Naive thymus-derived CD4-positive, alpha-beta T cell (primary cell): ENCODE data around the gene HAAO. TPM values are rescaled to one million over a fixed set of nuclear protein-coding genes. Genes with fewer than 3 reads are reported as not detected.
"Not testable (repeated sequence)": the region's sequence is repeated elsewhere in the genome, so short reads cannot be mapped to it uniquely, and the experiment has no call there.

Experiments
- ATAC-seq: fragments of 150-1000 bp; cut with Tn5 transposase; 2 replicates; pipeline ENCODE4 v1.10.0; 2021; ENCODE audit warnings: mild to moderate bottlenecking, moderate library complexity
- CTCF ChIA-PET: fragments of 350-600 bp; sonication (Branson Sonifier 250); formaldehyde crosslinking; loops from one replicate; lab custom pipeline; 2021; ENCODE audit warnings: antibody characterized with exemption; lab: Charles Lee
- POLR2A ChIA-PET: fragments of 350-600 bp; sonication (Branson Sonifier 250); formaldehyde crosslinking; loops from one replicate; lab custom pipeline; 2021; ENCODE audit warnings: antibody characterized with exemption, inconsistent platforms; lab: Charles Lee
- DNase-seq, 9 donors: peaks; one replicate each; pipeline versions ENCODE4 v3.0.0 to v3.0.0-alpha.2; 2020 to 2022; ENCODE audit warnings: mixed read lengths in 1 of 9
- H3K27ac ChIP-seq: one replicate; pipeline ENCODE4 v1.7.0; 2013; ENCODE audit warnings: mild to moderate bottlenecking, low read depth, low read length, moderate library complexity
- H3K27me3 ChIP-seq, 2 donors: one replicate each; pipeline ENCODE4 v1.7.0; 2013; ENCODE audit warnings: low read length in 2 of 2, mild to moderate bottlenecking in 2 of 2, moderate library complexity in 2 of 2; ENCODE audit not compliant: control insufficient read depth in 2 of 2, insufficient read depth in 2 of 2
- H3K36me3 ChIP-seq, 3 experiments: 1 replicate in 2 of 3; 2 replicates in 1 of 3; pipeline ENCODE4 v1.7.0; 2013; ENCODE audit warnings: low read length in 3 of 3, mild to moderate bottlenecking in 3 of 3, moderate library complexity in 1 of 3; ENCODE audit not compliant: insufficient read depth in 3 of 3, control insufficient read depth in 2 of 3
- H3K4me1 ChIP-seq, 2 donors: one replicate each; pipeline ENCODE4 v1.7.0; 2013; ENCODE audit warnings: low read length in 2 of 2, mild to moderate bottlenecking in 2 of 2, moderate library complexity in 1 of 2; ENCODE audit not compliant: control insufficient read depth in 2 of 2, insufficient read depth in 2 of 2
- H3K4me3 ChIP-seq: 2 replicates; pipeline ENCODE4 v1.7.0; 2013; ENCODE audit warnings: mild to moderate bottlenecking, low read length
- H3K9me3 ChIP-seq, 3 experiments: 1 replicate in 2 of 3; 2 replicates in 1 of 3; pipeline ENCODE4 v1.7.0; 2013; ENCODE audit warnings: low read length in 3 of 3; ENCODE audit not compliant: control insufficient read depth in 2 of 3
- H3K27ac Mint-ChIP-seq, 9 donors: one replicate each; pipeline ENCODE4 v1.8.0; 2020 to 2022; ENCODE audit warnings: mixed read lengths in 9 of 9, mild to moderate bottlenecking in 8 of 9, moderate library complexity in 5 of 9, inconsistent platforms in 2 of 9
- H3K27me3 Mint-ChIP-seq, 5 donors: one replicate each; pipeline ENCODE4 v1.8.0; 2021 to 2022; ENCODE audit warnings: mixed read lengths in 5 of 5, mild to moderate bottlenecking in 1 of 5
- H3K36me3 Mint-ChIP-seq, 5 donors: one replicate each; pipeline ENCODE4 v1.8.0; 2020 to 2022; ENCODE audit warnings: mixed read lengths in 5 of 5, mild to moderate bottlenecking in 3 of 5, inconsistent platforms in 1 of 5
- H3K4me1 Mint-ChIP-seq, 7 donors: one replicate each; pipeline ENCODE4 v1.8.0; 2020 to 2022; ENCODE audit warnings: mixed read lengths in 7 of 7, mild to moderate bottlenecking in 3 of 7, inconsistent platforms in 1 of 7
- H3K4me3 Mint-ChIP-seq, 10 donors: one replicate each; pipeline ENCODE4 v1.8.0; 2020 to 2022; ENCODE audit warnings: mild to moderate bottlenecking in 10 of 10, mixed read lengths in 10 of 10, moderate library complexity in 6 of 10, inconsistent platforms in 2 of 10
- H3K9me3 Mint-ChIP-seq, 11 donors: one replicate each; pipeline ENCODE4 v1.8.0; 2020 to 2022; ENCODE audit warnings: mixed read lengths in 11 of 11, mild to moderate bottlenecking in 4 of 11, inconsistent platforms in 1 of 11, moderate library complexity in 1 of 11
- intact Hi-C, 2 donors: fragments of 100-400 bp; cut with micrococcal nuclease; formaldehyde crosslinking; loops; one replicate each; pipeline ENCODE4 v1.15.1; 2023
- polyA plus RNA-seq, 2 donors: library from polyadenylated mRNA; unstranded; fragments of 300-500 nt; fragmentation: Illumina TruSeq; gene quantifications; one replicate each; pipeline ENCODE4 v1.2.3, GENCODE V29; 2021
- total RNA-seq, 6 experiments: library from RNA in 5 of 6; stranded (reverse) in 5 of 6; gene quantifications; 1 replicate in 5 of 6; 2 replicates in 1 of 6; pipeline ENCODE4 v1.2.3 and lab custom pipeline; 2021 to 2026

The HAAO gene
- total and polyA plus RNA-seq, 7 experiments from 2014 or later, result 0.33 to 5.1 (median 1.3) TPM; not detected in 3

DNA sequence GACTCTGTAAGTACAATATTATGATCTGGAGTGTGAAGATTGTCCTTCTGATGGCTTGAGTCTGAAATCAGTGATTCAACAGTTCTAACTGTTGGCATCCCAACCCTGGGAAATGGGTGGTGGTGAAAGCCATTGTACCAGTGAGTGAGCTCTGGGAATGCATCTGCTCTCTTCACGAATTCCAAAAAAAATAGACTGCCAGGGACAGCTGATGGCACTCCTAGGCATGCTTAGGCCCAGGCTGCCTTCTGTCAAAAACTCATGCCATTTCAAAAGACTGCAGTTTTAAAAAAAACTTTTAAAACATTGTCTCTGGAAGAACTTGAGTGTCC, 48.8 kb downstream of the HAAO start:
- Histone ChIP-seq H3K36me3 (peaks cover 0 to 11% (median 0%) of the 10 kb centered on the region in 3 experiments), H3K27ac (no peak overlapping the region), H3K4me3 (no peak overlapping the region), H3K27me3 (no peaks in the 10 kb centered on the region), H3K9me3 (no peaks in the 10 kb centered on the region), H3K4me1 (no peaks in the 10 kb centered on the region)
- peaks cover 0 to 14% (median 3%) of the 10 kb centered on the region in 11 donors for H3K9me3 Mint-ChIP-seq
- peaks cover 0 to 17% (median 10%) of the 10 kb centered on the region in 7 donors for H3K4me1 Mint-ChIP-seq
- intact Hi-C loops, result no loop called here
- no peak for ATAC-seq
- no peak overlapping the region for H3K4me3 Mint-ChIP-seq
- ChIA-PET POLR2A (no interaction called here), CTCF (no interaction called here)
- no peak for DNase-seq
- H3K27me3 Mint-ChIP-seq, result no peaks in the 10 kb centered on the region
- no peak overlapping the region for H3K27ac Mint-ChIP-seq
- peaks cover 13 to 60% (median 41%) of the 10 kb centered on the region in 5 donors for H3K36me3 Mint-ChIP-seq

DNA sequence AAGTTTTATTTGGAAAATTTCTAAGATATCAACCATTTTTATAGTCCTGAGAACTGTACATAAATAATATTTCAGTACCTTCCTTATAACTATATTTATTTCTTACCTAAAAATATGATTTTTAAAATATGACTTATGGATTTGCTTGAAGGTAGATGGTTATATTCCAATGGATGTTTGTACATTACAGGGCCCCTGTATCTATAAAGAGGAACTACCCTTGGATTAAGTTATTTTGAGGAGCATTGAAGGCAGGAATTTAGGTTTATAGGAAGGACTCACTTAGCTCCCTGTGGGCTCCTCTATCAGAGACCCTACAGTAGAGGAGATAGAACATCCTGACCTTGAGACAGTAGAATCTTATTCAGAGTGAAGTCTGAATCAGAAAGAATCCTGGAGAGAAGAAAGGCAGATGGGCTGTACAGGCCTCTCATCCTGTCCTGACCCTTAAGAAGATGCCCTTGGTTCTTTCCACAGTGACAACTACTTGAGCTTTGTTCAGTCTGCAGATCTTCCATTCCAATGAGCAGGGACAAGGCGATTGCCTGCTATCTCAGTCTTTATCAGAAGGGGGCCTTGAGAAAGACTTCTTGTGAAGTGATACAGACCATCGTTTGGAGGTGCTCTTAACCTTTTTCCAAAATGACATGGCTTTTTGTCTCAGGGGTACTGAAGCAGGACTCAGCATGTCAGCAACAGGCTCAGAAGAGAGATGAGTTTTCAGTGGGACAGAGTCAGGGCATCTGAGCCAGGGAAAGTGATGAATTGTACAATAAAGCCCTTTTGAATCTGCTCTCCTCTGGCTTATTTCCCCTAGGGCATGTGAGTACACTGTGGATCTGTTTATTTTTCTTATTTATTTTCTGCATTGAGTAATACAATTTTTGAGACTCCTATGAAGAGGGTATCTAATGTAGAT, 49.4 kb downstream of the HAAO start:
- CTCF ChIA-PET, result interaction anchor here (0.7 kb wide), 1 partner anchor 79 kb away, joined by 3 read pairs; no protein-coding TSS in a partner anchor
- Mint-ChIP-seq H3K27ac (peak overlapping the region in 1 of 9 donors; percentile 6), H3K4me3 (no peak overlapping the region), H3K36me3 (peaks cover 13 to 61% (median 48%) of the 10 kb centered on the region in 5 donors), H3K4me1 (peaks cover 0 to 17% (median 10%) of the 10 kb centered on the region in 7 donors), H3K27me3 (no peaks in the 10 kb centered on the region), H3K9me3 (peaks cover 0 to 17% (median 4%) of the 10 kb centered on the region in 11 donors)
- ATAC-seq, result no peak
- intact Hi-C loops, result no loop called here
- H3K27me3 ChIP-seq, result no peaks in the 10 kb centered on the region
- no peaks in the 10 kb centered on the region for H3K4me1 ChIP-seq
- DNase-seq, result no peak
- H3K4me3 ChIP-seq, result no peak overlapping the region
- POLR2A ChIA-PET, result no interaction called here
- H3K36me3 ChIP-seq, result peaks cover 0 to 13% (median 0%) of the 10 kb centered on the region in 3 experiments
- no peaks in the 10 kb centered on the region for H3K9me3 ChIP-seq
- H3K27ac ChIP-seq, result no peak overlapping the region

DNA sequence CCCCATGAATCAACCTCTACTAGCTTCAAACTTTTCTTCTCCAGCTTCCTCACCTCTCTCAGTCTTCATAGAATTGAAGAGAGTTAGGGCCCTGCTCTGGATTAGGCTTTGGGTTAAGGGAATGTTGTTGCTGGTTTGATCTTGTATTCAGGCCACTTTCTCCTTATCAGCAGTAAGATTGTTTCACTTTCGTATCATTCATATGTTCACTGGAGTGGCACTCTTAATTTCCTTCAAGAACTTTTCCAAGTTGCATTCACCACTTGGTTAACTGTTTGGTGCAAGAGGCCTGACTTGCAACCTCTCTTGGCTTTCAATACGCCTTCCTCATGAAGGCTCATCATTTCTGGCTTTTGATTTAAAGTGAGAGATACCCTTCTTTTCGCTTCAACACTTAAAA, 51.2 kb downstream of the HAAO start:
- Mint-ChIP-seq H3K27me3 (no peaks in the 10 kb centered on the region), H3K9me3 (peaks cover 0 to 26% (median 10%) of the 10 kb centered on the region in 11 donors), H3K27ac (peak overlapping the region in 4 of 9 donors; percentile 5 to 43 (median 31)), H3K36me3 (peaks cover 18 to 70% (median 64%) of the 10 kb centered on the region in 5 donors), H3K4me3 (peak overlapping the region in 5 of 10 donors; percentile 26 to 53 (median 36)), H3K4me1 (peaks cover 0 to 17% (median 10%) of the 10 kb centered on the region in 7 donors)
- Histone ChIP-seq H3K27ac (no peak overlapping the region), H3K4me1 (no peaks in the 10 kb centered on the region), H3K36me3 (peaks cover 0 to 19% (median 6%) of the 10 kb centered on the region in 3 experiments), H3K4me3 (no peak overlapping the region), H3K27me3 (no peaks in the 10 kb centered on the region), H3K9me3 (no peaks in the 10 kb centered on the region)
- ChIA-PET POLR2A (no interaction called here), CTCF (interaction anchor here (1.3 kb wide), 1 partner anchor 19 kb away, joined by 3 read pairs; no protein-coding TSS in a partner anchor)
- DNase-seq (no peak), ATAC-seq (no peak)
- intact Hi-C loops, result no loop called here

DNA sequence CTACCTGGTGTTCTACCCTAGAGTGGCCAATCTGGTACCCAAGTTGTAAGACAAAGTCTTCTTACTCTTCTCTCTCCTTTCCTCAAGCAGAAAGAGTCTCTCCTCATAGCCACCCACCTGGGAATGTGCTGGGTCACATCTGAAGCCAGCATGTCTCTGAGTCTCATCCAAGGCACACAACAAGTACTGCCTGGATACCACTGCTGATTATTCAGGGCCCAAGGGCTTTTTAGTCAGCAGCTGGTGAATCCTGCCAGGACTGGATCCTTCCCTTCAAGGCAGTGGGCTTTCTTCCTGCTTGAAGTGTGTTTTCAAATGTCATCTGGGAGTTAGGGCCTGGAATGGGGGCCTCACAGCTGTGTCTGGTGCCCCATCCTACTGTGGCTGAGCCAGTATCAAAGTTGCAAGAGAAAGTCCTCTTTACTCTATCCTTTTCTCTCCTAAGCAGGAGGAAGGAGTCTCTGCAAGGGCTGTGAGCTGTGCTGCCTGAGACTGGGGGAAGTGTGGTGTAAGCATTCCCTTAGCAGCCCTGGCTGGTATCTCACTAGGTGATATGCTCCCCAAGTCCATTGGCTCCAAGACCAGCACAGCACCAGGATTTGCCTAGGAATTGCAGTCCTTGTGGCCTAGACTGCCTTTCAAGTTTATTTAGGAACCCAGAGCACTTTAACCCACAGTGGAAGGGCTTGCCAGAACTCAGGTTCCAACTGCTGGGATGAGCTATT, 55.6 kb downstream of the HAAO start:
- Histone ChIP-seq H3K27me3 (no peaks in the 10 kb centered on the region), H3K9me3 (peaks cover 0 to 8% (median 6%) of the 10 kb centered on the region in 3 experiments), H3K36me3 (peaks cover 0 to 32% (median 6%) of the 10 kb centered on the region in 3 experiments), H3K4me3 (no peak overlapping the region), H3K27ac (no peak overlapping the region), H3K4me1 (no peaks in the 10 kb centered on the region)
- Mint-ChIP-seq H3K27ac (no peak overlapping the region), H3K36me3 (peaks cover 50 to 97% (median 91%) of the 10 kb centered on the region in 5 donors), H3K27me3 (no peaks in the 10 kb centered on the region), H3K9me3 (peaks cover 7 to 60% (median 28%) of the 10 kb centered on the region in 11 donors), H3K4me1 (peaks cover 0 to 17% (median 10%) of the 10 kb centered on the region in 7 donors), H3K4me3 (no peak overlapping the region)
- no peak for ATAC-seq
- POLR2A ChIA-PET, result no interaction called here
- CTCF ChIA-PET, result no interaction called here
- intact Hi-C loops, result no loop called here
- no peak for DNase-seq

DNA sequence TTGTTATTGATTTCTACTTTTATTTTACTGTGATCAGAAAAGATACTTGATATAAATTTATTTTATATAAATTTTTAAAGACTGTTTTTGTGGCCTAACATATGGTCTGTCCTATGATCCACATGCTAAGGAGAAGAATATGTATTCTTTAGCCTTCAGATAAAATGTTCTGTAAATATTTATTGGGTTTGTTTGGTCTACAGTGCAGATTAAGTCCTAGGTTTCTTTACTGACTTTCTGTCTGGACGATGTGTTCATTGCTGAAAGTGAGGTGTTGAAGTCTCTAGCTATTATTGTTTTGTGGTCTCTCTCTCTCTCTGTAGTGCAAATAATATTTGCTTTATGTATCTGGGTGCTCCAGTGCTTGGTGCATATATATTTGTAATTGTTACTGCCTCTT, 58.5 kb downstream of the HAAO start:
- Mint-ChIP-seq H3K36me3 (peaks cover 41 to 96% (median 95%) of the 10 kb centered on the region in 5 donors), H3K9me3 (peaks cover 7 to 72% (median 34%) of the 10 kb centered on the region in 11 donors), H3K27ac (no peak overlapping the region), H3K4me3 (no peak overlapping the region), H3K27me3 (no peaks in the 10 kb centered on the region), H3K4me1 (peaks cover 0 to 2% (median 0%) of the 10 kb centered on the region in 7 donors)
- no peak overlapping the region for H3K4me3 ChIP-seq
- ChIA-PET CTCF (no interaction called here), POLR2A (no interaction called here)
- no peaks in the 10 kb centered on the region for H3K27me3 ChIP-seq
- intact Hi-C loops, result no loop called here
- ATAC-seq, result no peak
- DNase-seq, result no peak
- H3K36me3 ChIP-seq, result peaks cover 0 to 32% (median 6%) of the 10 kb centered on the region in 3 experiments
- H3K4me1 ChIP-seq, result no peaks in the 10 kb centered on the region
- no peak overlapping the region for H3K27ac ChIP-seq
- peaks cover 0 to 8% (median 6%) of the 10 kb centered on the region in 3 experiments for H3K9me3 ChIP-seq

DNA sequence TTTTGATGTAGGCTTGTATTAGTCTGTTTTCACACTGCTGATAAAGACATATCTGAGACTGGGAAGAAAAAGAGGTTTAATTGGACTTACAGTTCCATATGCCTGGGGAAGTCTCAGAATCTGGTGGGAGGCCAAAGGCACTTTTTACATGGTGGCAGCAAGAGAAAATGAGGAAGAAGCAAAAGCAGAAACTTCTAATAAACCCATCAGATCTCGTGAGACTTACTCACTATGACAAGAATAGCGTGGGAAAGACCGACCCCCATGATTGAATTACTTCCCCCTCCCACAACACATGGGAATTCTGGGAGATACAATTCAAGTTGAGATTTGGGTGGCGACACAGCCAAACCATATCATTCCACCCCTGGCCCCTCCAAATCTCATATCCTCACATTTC, 61.1 kb downstream of the HAAO start:
- DNase-seq, H3K4me3 ChIP-seq, POLR2A ChIA-PET, H3K27me3 Mint-ChIP-seq, ATAC-seq, H3K27ac ChIP-seq, CTCF ChIA-PET, H3K4me1 Mint-ChIP-seq, intact Hi-C loops, H3K9me3 ChIP-seq, H3K4me3 Mint-ChIP-seq, H3K27me3 ChIP-seq, H3K4me1 ChIP-seq: not testable (repeated sequence)
- peaks cover 47 to 95% (median 85%) of the 10 kb centered on the region in 5 donors for H3K36me3 Mint-ChIP-seq
- peaks cover 7 to 63% (median 29%) of the 10 kb centered on the region in 11 donors for H3K9me3 Mint-ChIP-seq
- peak overlapping the region in 1 of 9 donors; percentile 4 for H3K27ac Mint-ChIP-seq
- H3K36me3 ChIP-seq, result peaks cover 0 to 20% (median 0%) of the 10 kb centered on the region in 3 experiments
